ENCODE measurements around the gene EDIL3.

Gene EDIL3

DNA sequence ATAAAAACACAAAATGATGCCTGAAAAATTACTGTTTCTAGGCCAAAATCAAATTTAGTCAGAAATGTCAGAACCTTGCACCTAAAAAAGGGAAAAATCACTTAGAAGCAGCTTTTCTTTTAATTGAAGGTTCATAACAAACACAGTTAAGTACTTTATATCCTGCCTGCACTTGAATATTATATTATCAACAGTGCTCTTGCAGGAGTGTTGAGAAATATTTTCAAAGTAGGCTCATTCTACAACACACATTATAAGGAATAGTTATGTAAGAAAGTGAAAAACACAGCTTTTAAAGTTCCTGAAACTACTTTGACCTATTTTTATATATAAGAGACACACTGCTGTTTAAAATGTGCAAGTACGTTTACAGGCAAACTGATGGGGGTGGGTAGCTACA lies 8.3 kb downstream of the EDIL3 start:
- Histone ChIP-seq H3K9me3 (ENCODE audit: control insufficient read depth, low read length) (no peaks in the 10 kb centered on the region), H3K4me3 (ENCODE audit: low read length) (no peak overlapping the region), H3K4me1 (ENCODE audit: control insufficient read depth, insufficient read depth, low read length) (peaks cover 24% of the 10 kb centered on the region), H3K36me3 (ENCODE audit: control insufficient read depth, insufficient read depth, low read length, severe bottlenecking) (no peaks in the 10 kb centered on the region), H3K27me3 (replicated peaks; ENCODE audit: control insufficient read depth, insufficient read depth, low read length) (no peaks in the 10 kb centered on the region), H3K9ac (ENCODE audit: low read length) (no peak overlapping the region)
- peak; percentile 16 for DNase-seq (ENCODE audit: low read depth)

DNA sequence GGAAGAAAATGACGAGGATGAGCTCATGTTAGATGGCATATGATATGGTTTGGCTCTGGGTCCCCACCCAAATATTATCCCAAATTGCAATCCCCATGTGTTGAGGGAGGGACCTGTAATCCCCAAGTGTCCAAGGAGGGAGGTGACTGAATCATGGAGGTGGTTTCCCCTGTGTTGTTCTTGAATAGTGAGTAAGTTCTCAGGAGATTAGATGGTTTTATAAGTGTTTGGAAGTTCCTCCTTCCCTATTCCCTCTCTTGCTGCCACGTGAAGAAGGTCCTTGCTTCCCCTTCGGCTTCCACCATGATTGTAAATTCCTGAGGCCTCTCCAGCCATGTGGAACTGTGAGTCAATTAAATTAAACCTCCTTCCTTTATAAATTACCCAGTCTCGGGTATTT lies 10.1 kb downstream of the EDIL3 start:
- Histone ChIP-seq H3K9me3 (ENCODE audit: control insufficient read depth, low read length) (no peaks in the 10 kb centered on the region), H3K9ac (ENCODE audit: low read length) (no peak overlapping the region), H3K4me3 (ENCODE audit: low read length) (no peak overlapping the region), H3K36me3 (ENCODE audit: control insufficient read depth, insufficient read depth, low read length, severe bottlenecking) (no peaks in the 10 kb centered on the region), H3K27me3 (replicated peaks; ENCODE audit: control insufficient read depth, insufficient read depth, low read length) (no peaks in the 10 kb centered on the region), H3K4me1 (ENCODE audit: control insufficient read depth, insufficient read depth, low read length) (peaks cover 22% of the 10 kb centered on the region)
- DNase-seq (ENCODE audit: low read depth) = no peak

DNA sequence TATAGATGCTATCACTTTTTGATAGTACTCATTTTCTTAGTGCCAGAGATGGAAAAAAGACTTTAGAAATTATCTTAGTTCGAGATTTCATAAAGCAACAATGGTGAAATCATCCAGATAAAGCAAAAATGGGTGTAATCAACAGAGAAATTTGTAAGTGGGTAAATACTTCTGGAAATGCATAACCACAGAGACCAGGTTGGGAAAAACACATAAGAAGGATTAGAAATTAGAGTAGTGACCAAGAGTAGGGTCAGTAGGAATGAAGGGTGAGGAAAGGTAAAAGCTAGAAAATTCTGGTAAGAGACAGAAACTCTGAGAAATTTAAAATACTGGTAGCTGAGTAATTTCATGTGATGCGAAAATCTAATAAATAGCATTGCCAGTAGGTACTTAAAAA lies 11.2 kb downstream of the EDIL3 start:
- Histone ChIP-seq H3K4me1 (ENCODE audit: control insufficient read depth, insufficient read depth, low read length) (peaks cover 11% of the 10 kb centered on the region), H3K4me3 (ENCODE audit: low read length) (no peak overlapping the region), H3K36me3 (ENCODE audit: control insufficient read depth, insufficient read depth, low read length, severe bottlenecking) (no peaks in the 10 kb centered on the region), H3K9me3 (ENCODE audit: control insufficient read depth, low read length) (no peaks in the 10 kb centered on the region), H3K9ac (ENCODE audit: low read length) (no peak overlapping the region), H3K27me3 (replicated peaks; ENCODE audit: control insufficient read depth, insufficient read depth, low read length) (no peaks in the 10 kb centered on the region)
- DNase-seq (ENCODE audit: low read depth) = no peak

DNA sequence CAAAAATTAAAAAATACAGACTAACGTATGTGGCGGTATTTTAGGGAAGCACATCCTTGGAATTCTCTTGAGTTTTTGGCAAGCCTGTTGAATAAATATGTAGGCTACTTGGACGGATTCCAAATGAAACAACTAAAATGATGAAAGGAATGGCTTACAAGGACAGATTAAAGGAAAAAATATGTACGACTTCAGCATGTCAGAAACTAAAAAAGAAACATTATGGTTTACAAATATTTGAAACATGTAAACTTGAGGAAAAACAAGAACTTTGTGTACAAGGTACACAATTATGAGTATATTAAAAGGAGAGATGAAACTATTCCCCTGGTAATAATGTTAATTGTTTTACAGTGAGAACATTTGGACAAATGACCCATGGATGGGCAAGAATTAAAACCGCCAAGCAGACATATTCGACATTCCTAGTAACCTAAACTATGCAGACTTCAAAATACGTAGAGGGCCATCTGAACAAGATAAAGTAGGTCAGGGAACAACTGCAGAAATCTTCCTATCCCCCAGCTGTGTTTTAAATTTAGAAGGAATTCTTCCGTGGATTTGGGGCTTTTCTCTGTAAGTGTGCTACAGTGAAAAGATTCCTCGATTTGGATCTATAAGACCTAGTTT lies 12.5 kb downstream of the EDIL3 start:
- Histone ChIP-seq H3K9ac (ENCODE audit: low read length) (peak overlapping the region; percentile 40), H3K27me3 (replicated peaks; ENCODE audit: control insufficient read depth, insufficient read depth, low read length) (no peaks in the 10 kb centered on the region), H3K9me3 (ENCODE audit: control insufficient read depth, low read length) (no peaks in the 10 kb centered on the region), H3K36me3 (ENCODE audit: control insufficient read depth, insufficient read depth, low read length, severe bottlenecking) (no peaks in the 10 kb centered on the region), H3K4me3 (ENCODE audit: low read length) (peak overlapping the region; percentile 31), H3K4me1 (ENCODE audit: control insufficient read depth, insufficient read depth, low read length) (peaks cover 6% of the 10 kb centered on the region)
- peak; percentile 83 for DNase-seq (ENCODE audit: low read depth)

- Histone ChIP-seq H3K4me1 (ENCODE audit: control insufficient read depth, insufficient read depth, low read length) (no peaks in the 10 kb centered on the region), H3K9me3 (ENCODE audit: control insufficient read depth, low read length) (no peaks in the 10 kb centered on the region), H3K9ac (ENCODE audit: low read length) (no peak overlapping the region), H3K27me3 (replicated peaks; ENCODE audit: control insufficient read depth, insufficient read depth, low read length) (no peaks in the 10 kb centered on the region), H3K4me3 (ENCODE audit: low read length) (no peak overlapping the region), H3K36me3 (ENCODE audit: control insufficient read depth, insufficient read depth, low read length, severe bottlenecking) (no peaks in the 10 kb centered on the region)
- no peak for DNase-seq (ENCODE audit: low read depth)
Measured at GRCh38 chr5:84370176-84370575, 14.5 kb downstream of the EDIL3 start.

DNA sequence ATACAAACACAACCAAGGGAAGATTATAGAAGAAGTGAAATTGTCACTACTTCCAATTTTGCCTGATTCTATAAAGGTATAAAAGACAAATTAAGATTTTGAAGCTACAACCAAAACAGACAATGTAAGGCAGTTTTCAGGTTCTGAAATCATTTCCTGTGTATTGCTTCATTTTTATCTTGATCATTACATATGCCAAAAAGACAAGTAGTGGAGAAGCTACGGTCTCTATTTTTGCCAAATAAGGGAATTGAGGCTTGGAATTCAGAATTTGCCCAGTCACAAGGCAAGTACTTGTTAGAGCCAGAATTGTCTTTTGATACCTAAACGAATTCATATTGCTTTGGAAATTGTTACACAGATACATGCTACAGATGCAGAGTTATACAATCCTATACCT lies 20.6 kb downstream of the EDIL3 start:
- H3K36me3 ChIP-seq (ENCODE audit: control insufficient read depth, insufficient read depth, low read length, severe bottlenecking) = no peaks in the 10 kb centered on the region
- no peak for DNase-seq (ENCODE audit: low read depth)
- no peaks in the 10 kb centered on the region for H3K9me3 ChIP-seq (ENCODE audit: control insufficient read depth, low read length)
- no peaks in the 10 kb centered on the region for H3K4me1 ChIP-seq (ENCODE audit: control insufficient read depth, insufficient read depth, low read length)
- H3K4me3 ChIP-seq (ENCODE audit: low read length) = no peak overlapping the region
- no peak overlapping the region for H3K9ac ChIP-seq (ENCODE audit: low read length)
- no peaks in the 10 kb centered on the region for H3K27me3 ChIP-seq (replicated peaks; ENCODE audit: control insufficient read depth, insufficient read depth, low read length)

GRCh38 chr5:84362061-84362720 lies 22.5 kb downstream of the EDIL3 start:
- Histone ChIP-seq H3K4me3 (ENCODE audit: low read length) (no peak overlapping the region), H3K27me3 (replicated peaks; ENCODE audit: control insufficient read depth, insufficient read depth, low read length) (no peaks in the 10 kb centered on the region), H3K4me1 (ENCODE audit: control insufficient read depth, insufficient read depth, low read length) (no peaks in the 10 kb centered on the region), H3K36me3 (ENCODE audit: control insufficient read depth, insufficient read depth, low read length, severe bottlenecking) (no peaks in the 10 kb centered on the region), H3K9ac (ENCODE audit: low read length) (no peak overlapping the region), H3K9me3 (ENCODE audit: control insufficient read depth, low read length) (no peaks in the 10 kb centered on the region)
- peak; percentile 36 for DNase-seq (ENCODE audit: low read depth)

GRCh38 chr5:84361572-84361971 lies 23.1 kb downstream of the EDIL3 start:
- no peaks in the 10 kb centered on the region for H3K4me1 ChIP-seq (ENCODE audit: control insufficient read depth, insufficient read depth, low read length)
- no peaks in the 10 kb centered on the region for H3K9me3 ChIP-seq (ENCODE audit: control insufficient read depth, low read length)
- no peak overlapping the region for H3K9ac ChIP-seq (ENCODE audit: low read length)
- no peak for DNase-seq (ENCODE audit: low read depth)
- no peaks in the 10 kb centered on the region for H3K36me3 ChIP-seq (ENCODE audit: control insufficient read depth, insufficient read depth, low read length, severe bottlenecking)
- H3K27me3 ChIP-seq (replicated peaks; ENCODE audit: control insufficient read depth, insufficient read depth, low read length) = no peaks in the 10 kb centered on the region
- no peak overlapping the region for H3K4me3 ChIP-seq (ENCODE audit: low read length)

DNA sequence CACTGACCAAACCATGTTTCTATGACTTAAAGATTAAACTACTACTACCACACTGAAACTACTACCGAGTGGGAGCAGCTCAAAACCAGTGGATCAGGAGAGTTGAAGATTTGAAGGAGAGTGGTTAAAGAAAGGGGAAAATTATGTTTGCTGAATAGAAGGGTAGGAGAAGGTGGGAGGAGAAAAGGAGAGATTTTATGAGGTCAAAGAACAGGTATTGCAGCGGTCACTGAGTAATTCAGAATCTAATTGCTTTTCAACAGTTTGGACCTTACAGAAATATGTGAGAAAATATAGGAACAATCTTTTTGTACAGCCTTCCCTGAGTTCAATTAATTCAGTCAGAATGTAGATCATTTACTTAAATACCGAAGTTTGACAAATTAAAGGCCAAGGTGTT lies 24.6 kb downstream of the EDIL3 start:
- no peaks in the 10 kb centered on the region for H3K4me1 ChIP-seq (ENCODE audit: control insufficient read depth, insufficient read depth, low read length)
- no peak for DNase-seq (ENCODE audit: low read depth)
- no peaks in the 10 kb centered on the region for H3K36me3 ChIP-seq (ENCODE audit: control insufficient read depth, insufficient read depth, low read length, severe bottlenecking)
- no peak overlapping the region for H3K9ac ChIP-seq (ENCODE audit: low read length)
- H3K4me3 ChIP-seq (ENCODE audit: low read length) = no peak overlapping the region
- H3K27me3 ChIP-seq (replicated peaks; ENCODE audit: control insufficient read depth, insufficient read depth, low read length) = no peaks in the 10 kb centered on the region
- no peaks in the 10 kb centered on the region for H3K9me3 ChIP-seq (ENCODE audit: control insufficient read depth, low read length)

GRCh38 chr5:84354101-84354500 lies 30.6 kb downstream of the EDIL3 start:
- Histone ChIP-seq H3K36me3 (ENCODE audit: control insufficient read depth, insufficient read depth, low read length, severe bottlenecking) (no peaks in the 10 kb centered on the region), H3K9me3 (ENCODE audit: control insufficient read depth, low read length) (no peaks in the 10 kb centered on the region), H3K4me3 (ENCODE audit: low read length) (no peak overlapping the region), H3K9ac (ENCODE audit: low read length) (no peak overlapping the region), H3K4me1 (ENCODE audit: control insufficient read depth, insufficient read depth, low read length) (no peaks in the 10 kb centered on the region), H3K27me3 (replicated peaks; ENCODE audit: control insufficient read depth, insufficient read depth, low read length) (no peaks in the 10 kb centered on the region)
- DNase-seq (ENCODE audit: low read depth) = no peak

DNA sequence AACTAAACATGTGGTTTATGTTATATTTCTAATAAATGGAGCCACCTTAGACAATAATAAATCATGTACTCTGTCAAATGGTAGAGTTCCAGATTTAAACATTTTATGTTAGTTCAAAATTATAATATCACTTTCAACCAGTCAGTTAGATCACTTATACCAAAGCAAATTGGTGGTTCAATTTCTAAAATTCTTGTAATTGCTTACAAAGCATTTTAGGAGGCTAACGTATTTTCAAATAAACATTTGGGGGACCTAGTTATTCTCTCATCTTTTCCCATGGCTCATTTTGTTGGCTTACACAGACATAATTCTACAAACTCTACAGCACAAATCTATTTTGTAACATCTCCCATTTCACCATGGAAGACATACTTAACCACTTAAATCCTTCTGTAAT lies 39.9 kb downstream of the EDIL3 start:
- no peak overlapping the region for H3K4me3 ChIP-seq (ENCODE audit: low read length)
- no peaks in the 10 kb centered on the region for H3K36me3 ChIP-seq (ENCODE audit: control insufficient read depth, insufficient read depth, low read length, severe bottlenecking)
- no peak for DNase-seq (ENCODE audit: low read depth)
- no peaks in the 10 kb centered on the region for H3K27me3 ChIP-seq (replicated peaks; ENCODE audit: control insufficient read depth, insufficient read depth, low read length)
- H3K4me1 ChIP-seq (ENCODE audit: control insufficient read depth, insufficient read depth, low read length) = no peaks in the 10 kb centered on the region
- no peak overlapping the region for H3K9ac ChIP-seq (ENCODE audit: low read length)
- H3K9me3 ChIP-seq (ENCODE audit: control insufficient read depth, low read length) = no peaks in the 10 kb centered on the region

DNA sequence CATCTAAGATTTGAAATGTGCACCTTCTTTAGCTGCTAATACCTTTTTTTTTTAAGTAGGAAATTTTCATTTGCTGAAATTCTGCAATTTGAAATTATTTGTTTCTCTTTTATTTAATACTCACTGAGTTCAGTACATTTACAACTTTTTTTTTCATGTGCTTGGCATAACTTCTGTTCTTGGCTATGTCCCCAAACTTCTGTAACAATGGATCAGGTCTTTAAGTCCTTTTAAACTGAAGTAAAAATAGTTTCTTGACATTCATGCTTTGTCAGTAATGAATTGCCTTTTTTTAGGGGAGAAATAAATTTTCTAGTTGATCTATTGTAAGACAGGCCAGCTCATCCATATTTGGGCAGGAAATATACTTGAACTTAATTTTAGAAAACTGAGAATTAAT lies 41.5 kb downstream of the EDIL3 start:
- H3K36me3 ChIP-seq (ENCODE audit: control insufficient read depth, insufficient read depth, low read length, severe bottlenecking) = no peaks in the 10 kb centered on the region
- no peaks in the 10 kb centered on the region for H3K4me1 ChIP-seq (ENCODE audit: control insufficient read depth, insufficient read depth, low read length)
- DNase-seq (ENCODE audit: low read depth) = peak; percentile 25
- H3K4me3 ChIP-seq (ENCODE audit: low read length) = no peak overlapping the region
- H3K9me3 ChIP-seq (ENCODE audit: control insufficient read depth, low read length) = no peaks in the 10 kb centered on the region
- H3K27me3 ChIP-seq (replicated peaks; ENCODE audit: control insufficient read depth, insufficient read depth, low read length) = no peaks in the 10 kb centered on the region
- no peak overlapping the region for H3K9ac ChIP-seq (ENCODE audit: low read length)

Measured in adipocyte (in vitro differentiated cells).